SK-N-SH (cell line): Measurements from ENCODE around the gene EEFSEC. TPM values are rescaled to one million over a fixed set of nuclear protein-coding genes. Genes with fewer than 3 reads are reported as not detected.

ENCODE experiments used
- CTCF ChIA-PET: fragments of 300-600, 350-600 bp; formaldehyde crosslinking; extraction: SDS; loops from one replicate; lab custom pipeline; 2021; lab: Yijun Ruan, JAX
- POLR2A ChIA-PET: fragments of 350-600 bp; sonication (Branson Sonifier 250); formaldehyde crosslinking; extraction: SDS; loops from one replicate; lab custom pipeline; 2020; ENCODE audit warnings: antibody characterized with exemption, inconsistent platforms; lab: Yijun Ruan, JAX
- DNase-seq: peaks from one replicate; pipeline ENCODE4 v3.0.0; 2012
- H2AFZ ChIP-seq: fragments of 200-600 bp; sonication (generic); 2 replicates; pipeline ENCODE4 v1.8.1; 2016; ENCODE audit warnings: antibody characterized with exemption, mild to moderate bottlenecking, low read depth
- H3F3A ChIP-seq: fragments of 200-600 bp; sonication (generic); replicated peaks from 2 replicates; pipeline ENCODE3; 2016; ENCODE audit warnings: antibody characterized with exemption, mild to moderate bottlenecking; ENCODE audit not compliant: insufficient read depth
- H3K27ac ChIP-seq, 2 experiments: fragments of 200-500 bp in 1 of 2; fragments of 200-600 bp in 1 of 2; sonication (Bioruptor generic) in 1 of 2; sonication (generic), shearing (Covaris generic) in 1 of 2; 2 replicates each; pipeline versions ENCODE4 v1.5.1 to v1.6.1; 2014 to 2016; ENCODE audit warnings: low read depth in 2 of 2, inconsistent platforms in 1 of 2, low read length in 1 of 2, mild to moderate bottlenecking in 1 of 2, mixed read lengths in 1 of 2
- H3K27me3 ChIP-seq: fragments of 200-600 bp; sonication (generic), shearing (Covaris generic); 2 replicates; pipeline ENCODE4 v1.6.1; 2016; ENCODE audit warnings: mixed run types; ENCODE audit not compliant: insufficient read depth
- H3K36me3 ChIP-seq, 2 experiments: fragments of 200-500 bp in 1 of 2; fragments of 200-600 bp in 1 of 2; sonication (Bioruptor generic) in 1 of 2; sonication (generic) in 1 of 2; replicated peaks in 1 of 2; 2 replicates each; pipeline versions ENCODE3 to v1.5.1; 2014 to 2016; ENCODE audit warnings: low read length in 1 of 2, mild to moderate bottlenecking in 1 of 2; ENCODE audit not compliant: insufficient read depth in 2 of 2, control insufficient read depth in 1 of 2
- H3K4me1 ChIP-seq, 2 experiments: fragments of 200-500 bp in 1 of 2; fragments of 200-600 bp in 1 of 2; sonication (Bioruptor generic) in 1 of 2; sonication (generic), shearing (Covaris generic) in 1 of 2; 2 replicates each; pipeline versions ENCODE4 v1.5.1 to v1.6.1; 2014 to 2016; ENCODE audit warnings: low read depth in 1 of 2, low read length in 1 of 2, mixed run types in 1 of 2; ENCODE audit not compliant: insufficient read depth in 2 of 2, control insufficient read depth in 1 of 2
- H3K4me2 ChIP-seq: fragments of 200-600 bp; sonication (generic), shearing (Covaris generic); 2 replicates; pipeline ENCODE4 v1.6.1; 2017; ENCODE audit warnings: mixed run types
- H3K4me3 ChIP-seq, 2 experiments: fragments of 200-500 bp in 1 of 2; fragments of 200-600 bp in 1 of 2; sonication (Bioruptor generic) in 1 of 2; sonication (generic), shearing (Covaris generic) in 1 of 2; 2 replicates each; pipeline versions ENCODE4 v1.5.1 to v1.8.1; 2014 to 2016; ENCODE audit warnings: low read depth in 2 of 2, inconsistent platforms in 1 of 2, low read length in 1 of 2, mild to moderate bottlenecking in 1 of 2, mixed read lengths in 1 of 2, moderate library complexity in 1 of 2
- H3K79me2 ChIP-seq: fragments of 200-600 bp; sonication (generic); 2 replicates; pipeline ENCODE4 v1.8.1; 2017; ENCODE audit warnings: mild to moderate bottlenecking; ENCODE audit not compliant: insufficient read depth
- H3K9ac ChIP-seq: fragments of 200-600 bp; sonication (generic); 2 replicates; pipeline ENCODE4 v1.6.1; 2017; ENCODE audit warnings: mixed run types
- H3K9me2 ChIP-seq: fragments of 200-600 bp; sonication (generic); 2 replicates; pipeline ENCODE4 v1.6.1; 2017; ENCODE audit warnings: mixed run types
- H3K9me3 ChIP-seq: fragments of 200-600 bp; sonication (generic); 2 replicates; pipeline ENCODE4 v1.6.1; 2017; ENCODE audit warnings: mixed run types, mild to moderate bottlenecking, moderate library complexity
- H4K20me1 ChIP-seq: fragments of 200-600 bp; sonication (generic); 2 replicates; pipeline ENCODE4 v1.6.1; 2017; ENCODE audit warnings: mild to moderate bottlenecking, mixed run types; ENCODE audit not compliant: insufficient read depth
- CTCF ChIP-seq: fragments of 200-600 bp; sonication (generic); IDR thresholded peaks from 2 replicates; pipeline ENCODE4 v1.6.1; 2017; ENCODE audit warnings: antibody characterized with exemption, mild to moderate bottlenecking, moderate library complexity
- ELF1 ChIP-seq: IDR thresholded peaks from 2 replicates; pipeline ENCODE4 v1.4.0; 2012
- EP300 ChIP-seq, 2 experiments: IDR thresholded peaks; 2 replicates each; pipeline versions ENCODE4 v1.4.0 to v1.6.1; 2012; ENCODE audit warnings: borderline replicate concordance in 1 of 2, low read depth in 1 of 2, low read length in 1 of 2
- FOSL2 ChIP-seq: IDR thresholded peaks from 2 replicates; pipeline ENCODE4 v1.4.0; 2012; ENCODE audit warnings: low read depth, mild to moderate bottlenecking, moderate library complexity, borderline replicate concordance
- FOXJ3 ChIP-seq: sonication (generic); formaldehyde crosslinking; IDR thresholded peaks from 2 replicates; pipeline ENCODE4 v1.5.1; 2020; ENCODE audit warnings: mild to moderate bottlenecking, missing genetic modification reagents
- FOXM1 ChIP-seq: IDR thresholded peaks from 2 replicates; pipeline ENCODE4 v1.4.0; 2012; ENCODE audit warnings: low read depth, mild to moderate bottlenecking
- GABPA ChIP-seq: IDR thresholded peaks from 2 replicates; pipeline ENCODE4 v1.4.0; 2012; ENCODE audit warnings: low read depth, mild to moderate bottlenecking
- GATA2 ChIP-seq: sonication (generic); formaldehyde crosslinking; IDR thresholded peaks from 2 replicates; pipeline ENCODE4 v1.5.0; 2020; ENCODE audit warnings: mild to moderate bottlenecking, missing genetic modification reagents
- MAX ChIP-seq: IDR thresholded peaks from 2 replicates; pipeline ENCODE4 v1.4.0; 2012; ENCODE audit warnings: low read depth
- PBX3 ChIP-seq: IDR thresholded peaks from 2 replicates; pipeline ENCODE4; 2012
- RXRA ChIP-seq: IDR thresholded peaks from 2 replicates; pipeline ENCODE4 v1.4.0; 2012; ENCODE audit warnings: low read depth, mild to moderate bottlenecking, borderline replicate concordance
- SIN3A ChIP-seq: IDR thresholded peaks from 2 replicates; pipeline ENCODE4 v1.6.1; 2012; ENCODE audit warnings: low read depth, mild to moderate bottlenecking, low read length, moderate library complexity, borderline replicate concordance
- TAF1 ChIP-seq: IDR thresholded peaks from 2 replicates; pipeline ENCODE4 v1.6.1; 2012; ENCODE audit warnings: low read depth, mild to moderate bottlenecking, low read length, moderate library complexity, borderline replicate concordance
- TCF12 ChIP-seq: IDR thresholded peaks from 2 replicates; pipeline ENCODE4 v1.4.0; 2012
- USF1 ChIP-seq: IDR thresholded peaks from 2 replicates; pipeline ENCODE4 v1.4.0; 2012; ENCODE audit warnings: low read depth, borderline replicate concordance
- USF2 ChIP-seq: fragments of 150-350 bp; IDR thresholded peaks from 2 replicates; pipeline ENCODE4 v1.6.1; 2017; ENCODE audit warnings: antibody characterized with exemption, low read length, low read depth, borderline replicate concordance
- YY1 ChIP-seq: IDR thresholded peaks from 2 replicates; pipeline ENCODE4 v1.4.0; 2012; ENCODE audit warnings: low read depth, mild to moderate bottlenecking
- ZBTB33 ChIP-seq: IDR thresholded peaks from 2 replicates; pipeline ENCODE4 v1.4.0; 2012; ENCODE audit warnings: low read depth, borderline replicate concordance
- WGBS: methylation state at CpG from one replicate; pipeline ENCODE4 v1.1.6; 2017; ENCODE audit warnings: low lambda C conversion rate; 5-methylcytosine and 5-hydroxymethylcytosine counted together
- polyA plus RNA-seq, 3 experiments: library from polyadenylated mRNA; depleted of rRNA; stranded (reverse); fragments of >200 nt; gene quantifications; 2 replicates each; pipeline ENCODE4 v1.2.3, GENCODE V29; 2012

EEFSEC gene
- polyA plus RNA-seq, 1 of the 3 experiments (the other 2 are of a cell fraction), result 12.4 TPM

GRCh38 chr3:128415773-128416577, 262.7 kb downstream of the EEFSEC start (continued):
- no peak for TF ChIP-seq ZBTB33
- TF ChIP-seq SIN3A, result no peak
- no peak for TF ChIP-seq FOXM1
- TF ChIP-seq TAF1, result no peak
- no peak for TF ChIP-seq CTCF
- TF ChIP-seq MAX, result no peak
- no peak for TF ChIP-seq FOSL2
- peak; percentile 99 for TF ChIP-seq FOXJ3 (CRISPR knock-in tag)
- TF ChIP-seq TCF12, result peak; percentile 78
- TF ChIP-seq YY1, result no peak

- H3K79me2 ChIP-seq, result no peaks in the 10 kb centered on the region
- no peaks in the 10 kb centered on the region for H3K36me3 ChIP-seq
- WGBS, result 64% methylated on average over 10 of the region's 12 CpGs
- H3K9me3 ChIP-seq, result no peaks in the 10 kb centered on the region
- H3K4me2 ChIP-seq, result no peak overlapping the region
- H3K27ac ChIP-seq, result peak overlapping the region in 1 of 2 experiments; percentile 100; a peak in 3 of 4 replicates
- H3K9ac ChIP-seq, result no peak overlapping the region
- CTCF ChIA-PET, result interaction anchor here (0.8 to 2.0 kb wide), 10 partner anchors 9 to 246 kb away, joined by 3 to 23 read pairs (median 4); no protein-coding TSS in a partner anchor
- no peaks in the 10 kb centered on the region for H3K9me2 ChIP-seq
- DNase-seq, result peak; percentile 55
- H3K4me1 ChIP-seq, result peaks cover 0 to 81% of the 10 kb centered on the region in 2 experiments; a peak in 1 of 4 replicates
- POLR2A ChIA-PET, result interaction anchor here (0.7 to 3.8 kb wide), 15 partner anchors 8 to 294 kb away, joined by 3 to 41 read pairs (median 8); partner anchors contain the start of gene GATA2
- no peak overlapping the region for H3K4me3 ChIP-seq
- H2AFZ ChIP-seq, result no peak overlapping the region
- no peaks in the 10 kb centered on the region for H3F3A ChIP-seq
- H3K27me3 ChIP-seq, result no peaks in the 10 kb centered on the region
- H4K20me1 ChIP-seq, result no peaks in the 10 kb centered on the region
- no peak for TF ChIP-seq TCF12
- TF ChIP-seq TAF1, result no peak
- no peak for TF ChIP-seq USF2
- no peak for TF ChIP-seq GABPA
- TF ChIP-seq GATA2 (CRISPR knock-in tag), result no peak
- no peak for TF ChIP-seq SIN3A
- TF ChIP-seq PBX3, result no peak
- no peak for TF ChIP-seq ELF1
- no peak for TF ChIP-seq RXRA
- TF ChIP-seq ZBTB33, result no peak
- no peak for TF ChIP-seq FOXJ3 (CRISPR knock-in tag)
- TF ChIP-seq MAX, result no peak
- no peak for TF ChIP-seq USF1
- no peak for TF ChIP-seq EP300 (IDR thresholded peaks at IDR 0.05; ENCODE audit: borderline replicate concordance in 1 of 2, low read depth in 1 of 2, low read length in 1 of 2)
Measured at GRCh38 chr3:128416578-128417211, 263.4 kb downstream of the EEFSEC start.
